Transverse colon (tissue), 3 donors: Measurements from ENCODE around the gene PCP4.

Source experiments
- CTCF ChIP-seq, 5 experiments: fragments of 200-600 bp in 3 of 5; fragments of 450-650 bp in 2 of 5; sonication (generic) in 3 of 5; IDR thresholded peaks; 1 replicate in 2 of 5; 2 replicates in 3 of 5; pipeline ENCODE4 v1.5.1; 2016 to 2017; ENCODE audit warnings: antibody characterized with exemption in 5 of 5, inconsistent platforms in 3 of 5, mild to moderate bottlenecking in 2 of 5, moderate library complexity in 1 of 5
- EP300 ChIP-seq: sonication (generic); formaldehyde crosslinking; IDR thresholded peaks from one replicate; pipeline ENCODE4 v1.6.1; 2017; ENCODE audit warnings: antibody characterized with exemption, low read depth

GRCh38 chr21:39866093-39866492 lies 1.1 kb upstream of the PCP4 start:
- TF ChIP-seq EP300 (no peak), CTCF (IDR thresholded peaks at IDR 0.05) (no peak)
